Mesenchymal stem cell (in vitro differentiated cells and primary cell): ENCODE data around the gene LENG9.
"Not testable (repeated sequence)": the region's sequence is repeated elsewhere in the genome, so short reads cannot be mapped to it uniquely, and the experiment has no call there.

ENCODE experiments used
- DNase-seq: peaks from one replicate; pipeline ENCODE4 v3.0.0-alpha.2; 2013
- H2AFZ ChIP-seq: one replicate; pipeline ENCODE4 v1.6.1; 2013; ENCODE audit warnings: low read depth, mild to moderate bottlenecking, control low read depth, inconsistent platforms, low read length, moderate library complexity
- H2AK5ac ChIP-seq: 2 replicates; pipeline ENCODE4 v1.6.1; 2013; ENCODE audit warnings: low read length, moderate library complexity, mild to moderate bottlenecking, inconsistent platforms; ENCODE audit not compliant: severe bottlenecking
- H2BK120ac ChIP-seq: one replicate; pipeline ENCODE4 v1.6.1; 2013; ENCODE audit warnings: low read depth, mild to moderate bottlenecking, inconsistent platforms, low read length, moderate library complexity
- H2BK12ac ChIP-seq, 2 experiments: one replicate each; pipeline ENCODE4 v1.6.1; 2013; ENCODE audit warnings: inconsistent platforms in 2 of 2, low read length in 2 of 2, mild to moderate bottlenecking in 2 of 2, moderate library complexity in 2 of 2, control low read depth in 1 of 2
- H2BK15ac ChIP-seq: one replicate; pipeline ENCODE4 v1.6.1; 2013; ENCODE audit warnings: mild to moderate bottlenecking, low read depth, inconsistent platforms; ENCODE audit not compliant: poor library complexity, severe bottlenecking
- H2BK5ac ChIP-seq: 2 replicates; pipeline ENCODE4 v1.6.1; 2013; ENCODE audit warnings: low read depth, mild to moderate bottlenecking, low read length, control low read depth, inconsistent platforms; ENCODE audit not compliant: poor library complexity, severe bottlenecking
- H3K14ac ChIP-seq, 2 experiments: one replicate each; pipeline ENCODE4 v1.6.1; 2013; ENCODE audit warnings: inconsistent platforms in 2 of 2, low read length in 2 of 2, control low read depth in 1 of 2, mild to moderate bottlenecking in 1 of 2, moderate library complexity in 1 of 2
- H3K18ac ChIP-seq, 2 experiments: one replicate each; pipeline ENCODE4 v1.6.1; 2013; ENCODE audit warnings: inconsistent platforms in 2 of 2, low read length in 2 of 2, control low read depth in 1 of 2, low read depth in 1 of 2, mild to moderate bottlenecking in 1 of 2
- H3K23ac ChIP-seq, 2 experiments: one replicate each; pipeline ENCODE4 v1.6.1; 2013; ENCODE audit warnings: inconsistent platforms in 2 of 2, low read length in 2 of 2, mild to moderate bottlenecking in 2 of 2, moderate library complexity in 2 of 2, control low read depth in 1 of 2
- H3K27ac ChIP-seq: 2 replicates; pipeline ENCODE4 v1.5.1; 2013; ENCODE audit warnings: mild to moderate bottlenecking, moderate library complexity, low read length, control low read depth, inconsistent platforms; ENCODE audit not compliant: poor library complexity, severe bottlenecking
- H3K27me3 ChIP-seq, 2 experiments: 2 replicates each; pipeline versions ENCODE4 v1.6.1 to v1.7.0; 2013; ENCODE audit warnings: low read length in 2 of 2, mild to moderate bottlenecking in 2 of 2, moderate library complexity in 2 of 2, control low read depth in 1 of 2, inconsistent platforms in 1 of 2; ENCODE audit not compliant: control insufficient read depth in 1 of 2, insufficient read depth in 1 of 2
- H3K36me3 ChIP-seq, 2 experiments: 2 replicates each; pipeline versions ENCODE4 v1.6.1 to v1.7.0; 2013; ENCODE audit warnings: low read length in 2 of 2, control low read depth in 1 of 2, inconsistent platforms in 1 of 2, low read depth in 1 of 2, mild to moderate bottlenecking in 1 of 2; ENCODE audit not compliant: insufficient read depth in 2 of 2, control insufficient read depth in 1 of 2
- H3K4ac ChIP-seq, 2 experiments: one replicate each; pipeline ENCODE4 v1.6.1; 2013; ENCODE audit warnings: inconsistent platforms in 2 of 2, low read length in 2 of 2, mild to moderate bottlenecking in 2 of 2, moderate library complexity in 2 of 2, control low read depth in 1 of 2, low read depth in 1 of 2
- H3K4me1 ChIP-seq: 2 replicates; pipeline ENCODE4 v1.6.1; 2013; ENCODE audit warnings: low read depth, low read length, control low read depth; ENCODE audit not compliant: control insufficient read depth, insufficient read depth
- H3K4me2 ChIP-seq: 2 replicates; pipeline ENCODE4 v1.6.1; 2013; ENCODE audit warnings: low read length, mild to moderate bottlenecking, inconsistent platforms; ENCODE audit not compliant: poor library complexity, severe bottlenecking
- H3K4me3 ChIP-seq, 2 experiments: 2 replicates each; pipeline versions ENCODE4 v1.5.1 to v1.7.0; 2013; ENCODE audit warnings: low read length in 2 of 2, mild to moderate bottlenecking in 2 of 2, control low read depth in 1 of 2, low read depth in 1 of 2; ENCODE audit not compliant: insufficient read depth in 1 of 2
- H3K79me1 ChIP-seq: replicated peaks from 2 replicates; pipeline ENCODE4 v1.6.1; 2013; ENCODE audit warnings: mild to moderate bottlenecking, control low read depth, low read length, inconsistent platforms; ENCODE audit not compliant: poor library complexity, severe bottlenecking
- H3K9ac ChIP-seq: 2 replicates; pipeline ENCODE4 v1.7.0; 2013; ENCODE audit warnings: mild to moderate bottlenecking, low read length, moderate library complexity
- H3K9me3 ChIP-seq: 2 replicates; pipeline ENCODE4 v1.7.0; 2013; ENCODE audit warnings: mild to moderate bottlenecking, low read length; ENCODE audit not compliant: control insufficient read depth
- H4K8ac ChIP-seq: one replicate; pipeline ENCODE4 v1.6.1; 2013; ENCODE audit warnings: inconsistent platforms, mild to moderate bottlenecking, low read length, moderate library complexity
- H4K91ac ChIP-seq: one replicate; pipeline ENCODE4 v1.6.1; 2013; ENCODE audit warnings: mild to moderate bottlenecking, low read length, inconsistent platforms
- WGBS: methylation state at CpG from one replicate; pipeline ENCODE4 v1.1.7; 2013; ENCODE audit warnings: mixed read lengths; 5-methylcytosine and 5-hydroxymethylcytosine counted together

Gene LENG9

DNA sequence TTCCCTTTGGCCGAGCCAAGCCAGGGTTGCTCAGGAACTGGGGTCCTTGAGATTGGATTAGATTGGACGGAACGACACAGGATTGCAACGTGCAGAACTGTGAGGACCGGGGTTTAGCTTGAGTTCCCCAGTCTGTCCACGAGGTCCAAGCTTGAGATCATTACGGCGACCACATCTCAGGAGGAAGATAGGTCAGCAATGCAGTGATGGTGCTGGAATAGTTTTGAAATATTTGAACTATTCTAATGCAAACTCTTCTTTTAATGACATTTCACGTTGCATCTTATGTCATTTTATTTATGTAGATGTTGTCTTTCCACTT lies 34.8 kb upstream of the LENG9 start:
- not testable (repeated sequence) for H4K91ac ChIP-seq, H2AFZ ChIP-seq, H2BK120ac ChIP-seq, H3K27ac ChIP-seq, H3K23ac ChIP-seq, H4K8ac ChIP-seq, H2BK5ac ChIP-seq, H3K36me3 ChIP-seq, H2BK15ac ChIP-seq, H3K9ac ChIP-seq, H3K18ac ChIP-seq, H3K4me3 ChIP-seq, H3K27me3 ChIP-seq, H3K14ac ChIP-seq, H3K4me2 ChIP-seq, H3K4me1 ChIP-seq, H2AK5ac ChIP-seq, DNase-seq, H3K4ac ChIP-seq, H3K79me1 ChIP-seq, H2BK12ac ChIP-seq, H3K9me3 ChIP-seq
- WGBS = 57% methylated on average over 6 of the region's 9 CpGs

GRCh38 chr19:54497747-54498450 lies 34.3 kb upstream of the LENG9 start:
- not testable (repeated sequence) for H3K4me3 ChIP-seq, H2BK15ac ChIP-seq, H2BK5ac ChIP-seq, H3K4ac ChIP-seq, H3K27me3 ChIP-seq, H3K79me1 ChIP-seq, H2AK5ac ChIP-seq, H3K18ac ChIP-seq, H4K8ac ChIP-seq, H3K23ac ChIP-seq, H3K14ac ChIP-seq, H3K9me3 ChIP-seq, H2AFZ ChIP-seq, H3K4me1 ChIP-seq, H3K36me3 ChIP-seq, H3K27ac ChIP-seq, H2BK12ac ChIP-seq, DNase-seq, H4K91ac ChIP-seq, H3K9ac ChIP-seq, H2BK120ac ChIP-seq, H3K4me2 ChIP-seq
- 91% methylated on average over 3 of the region's 15 CpGs for WGBS

DNA sequence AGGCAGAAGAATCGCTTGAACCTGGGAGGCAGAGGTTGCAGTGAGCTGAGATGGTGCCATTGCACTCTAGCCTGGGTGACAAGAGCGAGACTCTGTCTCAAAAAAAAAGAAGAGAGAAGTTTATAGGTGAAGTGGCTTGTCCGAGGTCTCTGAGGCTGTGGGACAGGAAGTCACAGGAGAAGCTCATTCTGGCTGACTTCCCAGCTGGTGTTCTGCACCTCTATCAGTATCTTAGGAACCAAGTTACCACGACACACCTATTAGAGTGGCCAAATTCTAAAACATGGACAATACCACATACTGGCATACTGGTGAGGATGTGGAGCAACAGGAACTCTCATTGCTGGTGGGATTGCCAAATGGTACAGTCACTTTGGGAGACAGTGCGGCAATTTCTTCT lies 31.7 kb upstream of the LENG9 start:
- H2BK5ac ChIP-seq, H3K27me3 ChIP-seq, H3K14ac ChIP-seq, H3K9ac ChIP-seq, H3K23ac ChIP-seq, H3K4ac ChIP-seq, H2AK5ac ChIP-seq, H3K36me3 ChIP-seq, H3K18ac ChIP-seq, H2AFZ ChIP-seq, H3K4me3 ChIP-seq, H3K9me3 ChIP-seq, H3K79me1 ChIP-seq, H3K27ac ChIP-seq, H4K91ac ChIP-seq, H3K4me1 ChIP-seq, H3K4me2 ChIP-seq, H2BK15ac ChIP-seq, H4K8ac ChIP-seq, H2BK12ac ChIP-seq, H2BK120ac ChIP-seq, DNase-seq: not testable (repeated sequence)
- WGBS = 73% methylated on average over 3 of the region's 5 CpGs

DNA sequence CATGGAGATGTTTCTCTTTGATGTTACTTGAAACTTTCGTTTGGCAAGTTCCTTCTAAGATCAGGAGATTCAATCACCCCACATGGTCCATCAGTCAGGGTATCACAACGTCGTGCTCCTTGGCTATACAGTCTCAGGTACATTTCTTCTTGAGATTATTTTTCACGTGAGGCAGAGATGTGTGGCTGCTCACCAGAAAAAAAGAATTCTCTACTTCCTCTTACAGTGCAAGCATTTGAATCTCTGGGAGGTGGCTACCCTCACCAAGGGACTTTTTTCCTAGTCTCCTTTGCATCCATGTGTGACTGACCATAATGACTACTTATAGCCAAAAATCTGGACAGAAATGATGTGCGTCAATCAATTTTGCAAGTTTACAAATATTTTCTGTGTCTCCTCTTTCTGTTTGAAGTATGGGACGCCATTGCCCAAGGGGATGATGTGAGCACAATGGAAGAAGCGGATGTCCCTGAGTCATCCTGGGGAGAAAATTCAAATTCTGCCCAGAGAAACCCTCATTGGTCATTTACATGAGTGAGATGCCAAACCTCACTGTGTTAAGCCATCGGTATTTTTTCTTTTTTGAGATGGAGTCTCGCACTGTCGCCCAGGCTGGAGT lies 30.5 kb upstream of the LENG9 start:
- Histone ChIP-seq H3K23ac (no peak overlapping the region), H2BK15ac (no peak overlapping the region), H4K91ac (no peak overlapping the region), H2AK5ac (no peak overlapping the region), H3K14ac (no peak overlapping the region), H3K4me3 (no peak overlapping the region), H3K79me1 (no peaks in the 10 kb centered on the region), H3K27me3 (no peaks in the 10 kb centered on the region), H3K9me3 (no peaks in the 10 kb centered on the region), H3K36me3 (no peaks in the 10 kb centered on the region), H2BK12ac (no peak overlapping the region), H3K9ac (no peak overlapping the region), H3K4me2 (no peak overlapping the region), H3K27ac (no peak overlapping the region), H4K8ac (no peak overlapping the region), H2BK120ac (no peak overlapping the region), H2AFZ (no peak overlapping the region), H2BK5ac (no peak overlapping the region), H3K4ac (no peak overlapping the region), H3K4me1 (no peaks in the 10 kb centered on the region), H3K18ac (no peak overlapping the region)
- DNase-seq = no peak
- 58% methylated on average over 10 of the region's 10 CpGs for whole genome bisulfite sequencing
